Forelimb muscle (tissue), 1 donor: ENCODE data around the gene GXYLT2. TPM values are rescaled to one million over a fixed set of nuclear protein-coding genes. Genes with fewer than 3 reads are reported as not detected.

ENCODE experiments used
- DNase-seq: peaks from one replicate; pipeline ENCODE4 v3.0.0-alpha.2; 2013; ENCODE audit warnings: low read depth
- polyA plus RNA-seq: library from polyadenylated mRNA; unstranded; fragments of 120-200 nt; gene quantifications from one replicate; pipeline ENCODE4 v1.2.1, GENCODE V29; 2013; ENCODE audit not compliant: insufficient read length

The GXYLT2 gene
- 28.2 TPM for polyA plus RNA-seq

- DNase-seq, result no peak
These were observed at the start of gene GXYLT2 for GRCh38 chr3:72887705-72888545. Gene GXYLT2 (plus strand): TSS chr3:72888046. CDS start chr3:72888234, 188 bp downstream.

GRCh38 chr3:72839057-72839456 is 48.8 kb upstream of the GXYLT2 start:
- DNase-seq, result no peak

- no peak for DNase-seq
These were observed 43.3 kb upstream of the GXYLT2 start for GRCh38 chr3:72844436-72844993.

GRCh38 chr3:72846166-72846565 is 41.7 kb upstream of the GXYLT2 start:
- DNase-seq, result no peak

- no peak for DNase-seq
These were observed 40.6 kb upstream of the GXYLT2 start for GRCh38 chr3:72847282-72847681.

GRCh38 chr3:72847751-72848702 is 39.8 kb upstream of the GXYLT2 start, which contains the start of gene SHQ1:
Gene SHQ1 (minus strand): TSS chr3:72848445. CDS start chr3:72848340, 105 bp downstream.
- DNase-seq, result peak; percentile 94

GRCh38 chr3:72848703-72849081 is 39.2 kb upstream of the GXYLT2 start:
- no peak for DNase-seq

GRCh38 chr3:72855001-72855400 is 32.8 kb upstream of the GXYLT2 start:
- DNase-seq, result no peak

- no peak for DNase-seq
These were observed 27.8 kb upstream of the GXYLT2 start for GRCh38 chr3:72860053-72860452.

GRCh38 chr3:72860846-72861245 is 27.0 kb upstream of the GXYLT2 start:
- DNase-seq, result no peak

GRCh38 chr3:72862314-72863090 is 25.3 kb upstream of the GXYLT2 start:
- no peak for DNase-seq

- no peak for DNase-seq
These were observed 15.7 kb upstream of the GXYLT2 start for GRCh38 chr3:72872183-72872582.

GRCh38 chr3:72887343-72887704 is 522 bp upstream of the GXYLT2 start:
- DNase-seq, result no peak

GRCh38 chr3:72888546-72889309 is 882 bp downstream of the GXYLT2 start:
- DNase-seq, result no peak

GRCh38 chr3:72889310-72890165 is 1.7 kb downstream of the GXYLT2 start:
- DNase-seq, result no peak

- no peak for DNase-seq
These were observed 2.5 kb downstream of the GXYLT2 start for GRCh38 chr3:72890166-72890925.

- no peak for DNase-seq
These were observed 3.4 kb downstream of the GXYLT2 start for GRCh38 chr3:72891053-72891855.
